WTC11 (cell line): ENCODE measurements around the gene FSTL4. TPM values are rescaled to one million over a fixed set of nuclear protein-coding genes. Genes with fewer than 3 reads are reported as not detected.

Source experiments
- ATAC-seq: fragments of 200-7000 bp; cut with Tn5 transposase; 2 replicates; pipeline ENCODE4 v1.10.0; 2021; ENCODE audit warnings: mild to moderate bottlenecking, moderate library complexity
- CTCF ChIA-PET: fragments of 300-600 bp; sonication (Branson Sonifier 250); formaldehyde crosslinking; loops from one replicate; lab custom pipeline; 2021; ENCODE audit warnings: antibody characterized with exemption; lab: Charles Lee
- POLR2A ChIA-PET: fragments of 350-600 bp; sonication (Branson Sonifier 250); formaldehyde crosslinking; loops from one replicate; lab custom pipeline; 2021; ENCODE audit warnings: antibody characterized with exemption; lab: Charles Lee
- DNase-seq: peaks from one replicate; pipeline ENCODE4 v3.0.0; 2021; ENCODE audit warnings: low spot score
- H3K27ac Mint-ChIP-seq: 2 replicates; pipeline ENCODE4 v1.8.0; 2021; ENCODE audit warnings: mixed read lengths
- H3K27me3 Mint-ChIP-seq: 2 replicates; pipeline ENCODE4 v1.8.0; 2021; ENCODE audit warnings: low read depth, mild to moderate bottlenecking, moderate library complexity, mixed read lengths
- H3K36me3 Mint-ChIP-seq: 2 replicates; pipeline ENCODE4 v1.8.0; 2021; ENCODE audit warnings: mixed read lengths
- H3K4me1 Mint-ChIP-seq: 2 replicates; pipeline ENCODE4 v1.8.0; 2022; ENCODE audit warnings: mixed read lengths
- H3K4me3 Mint-ChIP-seq: 2 replicates; pipeline ENCODE4 v1.8.0; 2021; ENCODE audit warnings: mild to moderate bottlenecking, moderate library complexity, mixed read lengths
- H3K9me3 Mint-ChIP-seq: 2 replicates; pipeline ENCODE4 v1.8.0; 2021; ENCODE audit warnings: mixed read lengths
- AFF4 ChIP-seq: sonication (generic); formaldehyde crosslinking; IDR thresholded peaks from 2 replicates; pipeline ENCODE4 v1.8.1; 2023; ENCODE audit warnings: mild to moderate bottlenecking, missing genetic modification reagents, borderline replicate concordance
- AR ChIP-seq: fragments of 250-450 bp; sonication (Bioruptor Pico); IDR thresholded peaks from 2 replicates; pipeline ENCODE4 v1.9.0; 2021; ENCODE audit warnings: mild to moderate bottlenecking
- ARID4B ChIP-seq: sonication (generic); formaldehyde crosslinking; IDR thresholded peaks from 2 replicates; pipeline ENCODE4 v1.8.0; 2023; ENCODE audit warnings: missing genetic modification reagents, mild to moderate bottlenecking, borderline replicate concordance
- ATF2 ChIP-seq: sonication (generic); formaldehyde crosslinking; IDR thresholded peaks from 2 replicates; pipeline ENCODE4 v1.8.1; 2022; ENCODE audit warnings: low read depth, missing genetic modification reagents, borderline replicate concordance
- GABPB1 ChIP-seq: sonication (generic); formaldehyde crosslinking; IDR thresholded peaks from 2 replicates; pipeline ENCODE4 v1.8.1; 2023; ENCODE audit warnings: mild to moderate bottlenecking, missing genetic modification reagents
- GTF2I ChIP-seq: fragments of 250-450 bp; sonication (Bioruptor Pico); conservative IDR thresholded peaks from 2 replicates; pipeline ENCODE4 v1.4.0; 2021; ENCODE audit warnings: mild to moderate bottlenecking
- MAX ChIP-seq: sonication (generic); formaldehyde crosslinking; IDR thresholded peaks from 2 replicates; pipeline ENCODE4 v1.8.0; 2022; ENCODE audit warnings: mild to moderate bottlenecking, missing genetic modification reagents
- MLX ChIP-seq: sonication (generic); formaldehyde crosslinking; IDR thresholded peaks from 2 replicates; pipeline ENCODE4 v1.8.1; 2023; ENCODE audit warnings: mild to moderate bottlenecking, missing genetic modification reagents, moderate library complexity
- MYBL2 ChIP-seq: sonication (generic); formaldehyde crosslinking; IDR thresholded peaks from 2 replicates; pipeline ENCODE4 v1.8.1; 2023; ENCODE audit warnings: mild to moderate bottlenecking, moderate library complexity, missing genetic modification reagents
- NFYB ChIP-seq: sonication (generic); formaldehyde crosslinking; conservative IDR thresholded peaks from 2 replicates; pipeline ENCODE4 v1.8.0; 2022; ENCODE audit warnings: low read depth, missing genetic modification reagents
- PRRX2 ChIP-seq: fragments of 250-450 bp; sonication (Bioruptor Pico); IDR thresholded peaks from 2 replicates; pipeline ENCODE4 v1.8.0; 2021; ENCODE audit warnings: mild to moderate bottlenecking
- RORB ChIP-seq: fragments of 250-450 bp; sonication (Bioruptor Pico); IDR thresholded peaks from 2 replicates; pipeline ENCODE4 v1.9.0; 2021; ENCODE audit warnings: mild to moderate bottlenecking
- STAT6 ChIP-seq: sonication (generic); formaldehyde crosslinking; conservative IDR thresholded peaks from 2 replicates; pipeline ENCODE4 v1.8.1; 2023; ENCODE audit warnings: mild to moderate bottlenecking, low read depth, missing genetic modification reagents, moderate library complexity
- TCF7 ChIP-seq: sonication (generic); formaldehyde crosslinking; IDR thresholded peaks from 2 replicates; pipeline ENCODE4 v1.8.0; 2022; ENCODE audit warnings: mild to moderate bottlenecking, low read depth, missing genetic modification reagents, moderate library complexity
- TEAD4 ChIP-seq: sonication (generic); formaldehyde crosslinking; IDR thresholded peaks from 2 replicates; pipeline ENCODE4 v1.8.0; 2022; ENCODE audit warnings: mild to moderate bottlenecking, missing genetic modification reagents
- ZNF121 ChIP-seq: sonication (generic); formaldehyde crosslinking; IDR thresholded peaks from 2 replicates; pipeline ENCODE4 v1.8.0; 2023; ENCODE audit warnings: missing genetic modification reagents
- ZNF396 ChIP-seq: fragments of 250-450 bp; sonication (Bioruptor Pico); IDR thresholded peaks from 2 replicates; pipeline ENCODE4 v1.8.0; 2021; ENCODE audit warnings: mild to moderate bottlenecking, moderate library complexity, borderline replicate concordance
- total RNA-seq: library from RNA; stranded (reverse); gene quantifications from 3 replicates; pipeline ENCODE4 v1.2.3, GENCODE V29; 2021

The FSTL4 gene
- total RNA-seq, 1 experiment from 2014 or later = 6.1 TPM

- ATAC-seq = no peak
- CTCF ChIA-PET = interaction anchor here (2.1 to 2.4 kb wide), 3 partner anchors 17 to 20 kb away, joined by 7 to 16 read pairs (median 13); no protein-coding TSS in a partner anchor
Measured at GRCh38 chr5:133440467-133441115, 171.8 kb downstream of the FSTL4 start.

More at GRCh38 chr5:133440467-133441115, 171.8 kb downstream of the FSTL4 start:
- no peak overlapping the region for H3K27ac Mint-ChIP-seq
- no peak for DNase-seq
- H3K4me1 Mint-ChIP-seq = peaks cover 5% of the 10 kb centered on the region
- POLR2A ChIA-PET = no interaction called here
- no peaks in the 10 kb centered on the region for H3K27me3 Mint-ChIP-seq
- H3K4me3 Mint-ChIP-seq = no peak overlapping the region
- no peaks in the 10 kb centered on the region for H3K36me3 Mint-ChIP-seq
- TF ChIP-seq ATF2 (CRISPR knock-in tag) (no peak), MYBL2 (CRISPR knock-in tag) (no peak), AR (CRISPR knock-in tag) (no peak), PRRX2 (CRISPR knock-in tag) (no peak), RORB (CRISPR knock-in tag) (no peak), ZNF121 (CRISPR knock-in tag) (no peak), TCF7 (CRISPR knock-in tag) (no peak), TEAD4 (CRISPR knock-in tag) (no peak), STAT6 (CRISPR knock-in tag) (no peak), MAX (no peak), ARID4B (CRISPR knock-in tag) (no peak), GTF2I (CRISPR knock-in tag) (no peak), GABPB1 (CRISPR knock-in tag) (no peak), NFYB (CRISPR knock-in tag) (no peak), MLX (CRISPR knock-in tag) (no peak), ZNF396 (CRISPR knock-in tag) (no peak), AFF4 (no peak)
- TF ChIP-seq, all 79 proteins: peak for 0
- no peaks in the 10 kb centered on the region for H3K9me3 Mint-ChIP-seq
